ENCODE data around the gene C15orf62. TPM values are rescaled to one million over a fixed set of nuclear protein-coding genes. Genes with fewer than 3 reads are reported as not detected.

Gene C15orf62
- polyA plus RNA-seq, 1 experiment, result 0.05 TPM

DNA sequence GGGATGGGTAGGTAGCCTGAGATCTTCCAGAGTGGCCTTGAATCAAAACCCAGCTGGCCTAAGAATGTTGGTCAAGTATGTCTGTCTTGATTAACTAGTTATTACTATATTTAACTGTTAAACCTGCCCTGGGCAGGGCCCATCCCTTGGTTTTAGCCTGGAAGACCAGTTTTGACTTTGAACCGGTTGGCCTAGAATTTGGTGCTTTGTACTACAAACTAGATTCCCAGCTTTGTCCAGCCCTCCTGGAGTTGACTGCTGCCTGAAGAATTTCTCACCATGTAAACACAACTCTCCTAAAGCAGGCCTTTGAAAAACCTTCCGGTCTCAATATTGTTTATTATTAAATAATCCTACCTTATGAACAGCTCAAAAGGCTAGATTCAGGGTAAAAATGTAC, 16.0 kb downstream of the C15orf62 start:
- Histone ChIP-seq H3K27me3 (ENCODE audit: control insufficient read depth, insufficient read depth, low read length) (no peaks in the 10 kb centered on the region), H3K9me3 (ENCODE audit: control insufficient read depth, insufficient read depth, low read length) (no peaks in the 10 kb centered on the region), H3K4me3 (ENCODE audit: low read depth, low read length) (no peak overlapping the region), H3K27ac (ENCODE audit: low read depth, low read length) (no peak overlapping the region)
- TF ChIP-seq, protein P1, sequence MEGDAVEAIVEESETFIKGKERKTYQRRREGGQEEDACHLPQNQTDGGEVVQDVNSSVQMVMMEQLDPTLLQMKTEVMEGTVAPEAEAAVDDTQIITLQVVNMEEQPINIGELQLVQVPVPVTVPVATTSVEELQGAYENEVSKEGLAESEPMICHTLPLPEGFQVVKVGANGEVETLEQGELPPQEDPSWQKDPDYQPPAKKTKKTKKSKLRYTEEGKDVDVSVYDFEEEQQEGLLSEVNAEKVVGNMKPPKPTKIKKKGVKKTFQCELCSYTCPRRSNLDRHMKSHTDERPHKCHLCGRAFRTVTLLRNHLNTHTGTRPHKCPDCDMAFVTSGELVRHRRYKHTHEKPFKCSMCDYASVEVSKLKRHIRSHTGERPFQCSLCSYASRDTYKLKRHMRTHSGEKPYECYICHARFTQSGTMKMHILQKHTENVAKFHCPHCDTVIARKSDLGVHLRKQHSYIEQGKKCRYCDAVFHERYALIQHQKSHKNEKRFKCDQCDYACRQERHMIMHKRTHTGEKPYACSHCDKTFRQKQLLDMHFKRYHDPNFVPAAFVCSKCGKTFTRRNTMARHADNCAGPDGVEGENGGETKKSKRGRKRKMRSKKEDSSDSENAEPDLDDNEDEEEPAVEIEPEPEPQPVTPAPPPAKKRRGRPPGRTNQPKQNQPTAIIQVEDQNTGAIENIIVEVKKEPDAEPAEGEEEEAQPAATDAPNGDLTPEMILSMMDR (IDR thresholded peaks at IDR 0.05; ENCODE audit: low read depth, low read length), result no peak
- ChIA-PET POLR2A (no interaction called here), CTCF (interaction anchor here (0.8 kb wide), 1 partner anchor 9 kb away, joined by 3 read pairs; no protein-coding TSS in a partner anchor)
- DNase-seq (ENCODE audit: low read depth, low spot score), result no peak

DNA sequence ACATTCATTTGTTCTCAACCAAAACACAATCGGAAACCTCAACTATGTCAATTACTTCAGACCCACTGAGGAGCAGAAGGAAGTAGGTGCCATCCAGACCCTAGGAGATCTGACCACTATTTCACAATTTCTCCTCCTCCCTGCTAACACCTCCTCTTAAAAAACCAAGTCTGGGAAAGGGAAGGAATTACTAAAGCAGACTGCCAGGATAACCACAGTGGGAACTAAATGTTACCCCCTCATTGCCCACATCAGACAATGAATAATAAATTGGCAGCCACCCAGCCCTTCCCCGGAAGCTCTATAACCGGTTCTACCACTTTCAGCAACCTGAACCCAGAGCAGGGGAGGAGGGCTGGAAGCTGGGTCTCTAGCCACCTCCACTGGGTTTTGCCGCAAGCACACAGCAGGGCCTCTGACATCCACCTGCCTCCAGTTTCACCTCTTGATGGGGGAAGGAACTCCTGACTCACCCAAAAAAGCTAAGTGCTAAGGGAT, 17.6 kb downstream of the C15orf62 start:
- DNase-seq (ENCODE audit: low read depth, low spot score), result no peak
- ChIA-PET POLR2A (interaction anchor here (1.1 kb wide), 1 partner anchor 23 kb away, joined by 4 read pairs; the partner anchor contains the start of gene GCHFR), CTCF (interaction anchor here (1.2 kb wide), 1 partner anchor 105 kb away, joined by 3 read pairs; no protein-coding TSS in a partner anchor)
- H3K9me3 ChIP-seq (ENCODE audit: control insufficient read depth, insufficient read depth, low read length), result no peaks in the 10 kb centered on the region
- H3K27ac ChIP-seq (ENCODE audit: low read depth, low read length), result no peak overlapping the region
- H3K4me3 ChIP-seq (ENCODE audit: low read depth, low read length), result no peak overlapping the region
- H3K27me3 ChIP-seq (ENCODE audit: control insufficient read depth, insufficient read depth, low read length), result no peaks in the 10 kb centered on the region
- TF ChIP-seq, protein P1 (IDR thresholded peaks at IDR 0.05; ENCODE audit: low read depth, low read length), result no peak

DNA sequence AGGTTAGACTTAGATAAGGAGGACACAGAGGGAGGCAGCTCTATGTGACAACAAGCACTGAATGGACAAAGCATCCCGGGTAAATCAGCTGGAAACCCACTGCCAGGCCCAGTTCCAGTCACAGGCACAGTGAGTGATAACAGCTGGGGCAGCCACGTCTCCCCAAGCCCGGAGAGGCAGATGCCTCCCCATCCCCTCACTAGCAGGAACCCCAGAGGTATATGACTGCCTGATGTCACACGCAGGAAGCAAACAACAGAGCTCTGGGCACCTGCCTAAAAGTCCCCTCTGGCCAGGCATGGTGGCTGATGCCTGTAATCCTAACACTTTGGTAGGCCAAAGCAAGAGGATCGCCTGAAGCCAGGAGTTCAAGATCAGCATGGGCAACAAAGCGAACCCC, 18.2 kb downstream of the C15orf62 start:
- H3K4me3 ChIP-seq (ENCODE audit: low read depth, low read length), result no peak overlapping the region
- ChIA-PET POLR2A (no interaction called here), CTCF (no interaction called here)
- no peak overlapping the region for H3K27ac ChIP-seq (ENCODE audit: low read depth, low read length)
- no peaks in the 10 kb centered on the region for H3K27me3 ChIP-seq (ENCODE audit: control insufficient read depth, insufficient read depth, low read length)
- no peak for DNase-seq (ENCODE audit: low read depth, low spot score)
- no peaks in the 10 kb centered on the region for H3K9me3 ChIP-seq (ENCODE audit: control insufficient read depth, insufficient read depth, low read length)
- TF ChIP-seq, protein P1 (IDR thresholded peaks at IDR 0.05; ENCODE audit: low read depth, low read length), result no peak

DNA sequence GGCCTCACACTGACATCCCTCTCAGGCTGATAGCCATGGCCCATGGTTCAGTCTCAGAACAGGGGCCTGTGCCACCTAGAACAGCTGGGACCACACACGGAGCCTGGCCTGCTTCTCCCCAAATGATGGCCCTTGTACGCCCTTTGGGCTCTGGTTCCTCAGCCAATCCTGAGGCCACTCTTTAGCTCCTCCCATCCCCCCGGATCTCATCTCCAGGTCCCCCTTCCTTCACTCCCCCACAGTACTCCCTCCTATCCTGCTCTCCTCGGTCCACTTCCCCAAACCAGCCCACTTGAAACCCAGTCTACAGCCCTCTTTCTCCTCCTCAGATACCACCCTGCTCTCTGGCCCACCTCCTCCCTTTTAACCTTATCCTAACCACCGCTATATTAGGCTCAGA, 19.3 kb downstream of the C15orf62 start:
- ChIA-PET POLR2A (no interaction called here), CTCF (interaction anchor here (0.7 kb wide), 1 partner anchor 68 kb away, joined by 3 read pairs; no protein-coding TSS in a partner anchor)
- no peak for DNase-seq (ENCODE audit: low read depth, low spot score)
- Histone ChIP-seq H3K9me3 (ENCODE audit: control insufficient read depth, insufficient read depth, low read length) (no peaks in the 10 kb centered on the region), H3K27ac (ENCODE audit: low read depth, low read length) (no peak overlapping the region), H3K4me3 (ENCODE audit: low read depth, low read length) (no peak overlapping the region), H3K27me3 (ENCODE audit: control insufficient read depth, insufficient read depth, low read length) (no peaks in the 10 kb centered on the region)
- TF ChIP-seq, protein P1 (IDR thresholded peaks at IDR 0.05; ENCODE audit: low read depth, low read length), result no peak

DNA sequence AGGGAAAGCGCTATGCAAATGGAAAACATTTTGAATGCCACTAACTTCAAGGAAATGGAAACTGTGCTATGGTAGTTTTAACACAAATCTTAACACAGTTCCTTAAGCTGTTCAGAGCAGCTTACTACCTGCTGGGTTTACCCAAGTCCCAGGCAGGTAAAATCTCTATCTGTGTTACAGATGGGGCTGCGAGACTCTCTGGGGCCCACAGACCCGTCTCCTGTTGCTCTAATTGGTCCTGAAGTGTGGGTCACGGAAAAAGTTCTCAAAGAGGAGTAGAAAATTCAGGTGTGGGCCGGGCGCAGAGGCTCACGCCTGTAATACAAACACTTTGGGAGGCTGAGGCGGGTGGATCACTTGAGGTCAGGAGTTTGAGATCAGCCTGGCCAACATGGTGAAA, 20.2 kb downstream of the C15orf62 start:
- POLR2A ChIA-PET, result no interaction called here
- TF ChIP-seq, protein P1 (IDR thresholded peaks at IDR 0.05; ENCODE audit: low read depth, low read length), result no peak
- H3K27ac ChIP-seq (ENCODE audit: low read depth, low read length), result no peak overlapping the region
- no peak for DNase-seq (ENCODE audit: low read depth, low spot score)
- H3K27me3 ChIP-seq (ENCODE audit: control insufficient read depth, insufficient read depth, low read length), result no peaks in the 10 kb centered on the region
- CTCF ChIA-PET, result no interaction called here
- no peak overlapping the region for H3K4me3 ChIP-seq (ENCODE audit: low read depth, low read length)
- no peaks in the 10 kb centered on the region for H3K9me3 ChIP-seq (ENCODE audit: control insufficient read depth, insufficient read depth, low read length)

Measured in AG04450 (cell line).